Ishikawa (cell line): ENCODE measurements around the gene DEFB131B.

ENCODE experiments used
- CEBPB ChIP-seq: IDR thresholded peaks from 2 replicates; pipeline ENCODE4 v1.6.1; 2012
- CREB1 ChIP-seq: IDR thresholded peaks from 2 replicates; pipeline ENCODE4 v1.6.1; 2012; ENCODE audit warnings: low read depth
- EGR1 ChIP-seq: IDR thresholded peaks from 2 replicates; pipeline ENCODE4 v1.6.1; 2012
- EP300 ChIP-seq: IDR thresholded peaks from 2 replicates; pipeline ENCODE4 v1.6.1; 2012; ENCODE audit warnings: borderline replicate concordance
- FOXM1 ChIP-seq: IDR thresholded peaks from 2 replicates; pipeline ENCODE4 v1.6.1; 2012; ENCODE audit warnings: low read depth, borderline replicate concordance
- NFIC ChIP-seq: IDR thresholded peaks from 2 replicates; pipeline ENCODE4 v1.6.1; 2012
- RAD21 ChIP-seq: IDR thresholded peaks from 2 replicates; pipeline ENCODE4 v1.6.1; 2012; ENCODE audit warnings: low read depth
- TAF1 ChIP-seq: IDR thresholded peaks from 2 replicates; pipeline ENCODE4 v1.6.1; 2012; ENCODE audit warnings: low read depth, mild to moderate bottlenecking
- TCF12 ChIP-seq: IDR thresholded peaks from 2 replicates; pipeline ENCODE4 v1.6.1; 2012; ENCODE audit warnings: low read depth
- TEAD4 ChIP-seq: IDR thresholded peaks from 2 replicates; pipeline ENCODE4 v1.6.1; 2012
- YY1 ChIP-seq: IDR thresholded peaks from 2 replicates; pipeline ENCODE4 v1.6.1; 2012; ENCODE audit warnings: low read depth
- ZBTB7A ChIP-seq: IDR thresholded peaks from 2 replicates; pipeline ENCODE4 v1.6.1; 2012; ENCODE audit warnings: low read depth
- TF ChIP-seq, protein P1 (sequence below): IDR thresholded peaks from 2 replicates; pipeline ENCODE4 v1.6.1; 2012; ENCODE audit warnings: low read depth, mild to moderate bottlenecking
- TF ChIP-seq, protein P2 (sequence below): IDR thresholded peaks from 2 replicates; pipeline ENCODE4 v1.6.1; 2012

DNA sequence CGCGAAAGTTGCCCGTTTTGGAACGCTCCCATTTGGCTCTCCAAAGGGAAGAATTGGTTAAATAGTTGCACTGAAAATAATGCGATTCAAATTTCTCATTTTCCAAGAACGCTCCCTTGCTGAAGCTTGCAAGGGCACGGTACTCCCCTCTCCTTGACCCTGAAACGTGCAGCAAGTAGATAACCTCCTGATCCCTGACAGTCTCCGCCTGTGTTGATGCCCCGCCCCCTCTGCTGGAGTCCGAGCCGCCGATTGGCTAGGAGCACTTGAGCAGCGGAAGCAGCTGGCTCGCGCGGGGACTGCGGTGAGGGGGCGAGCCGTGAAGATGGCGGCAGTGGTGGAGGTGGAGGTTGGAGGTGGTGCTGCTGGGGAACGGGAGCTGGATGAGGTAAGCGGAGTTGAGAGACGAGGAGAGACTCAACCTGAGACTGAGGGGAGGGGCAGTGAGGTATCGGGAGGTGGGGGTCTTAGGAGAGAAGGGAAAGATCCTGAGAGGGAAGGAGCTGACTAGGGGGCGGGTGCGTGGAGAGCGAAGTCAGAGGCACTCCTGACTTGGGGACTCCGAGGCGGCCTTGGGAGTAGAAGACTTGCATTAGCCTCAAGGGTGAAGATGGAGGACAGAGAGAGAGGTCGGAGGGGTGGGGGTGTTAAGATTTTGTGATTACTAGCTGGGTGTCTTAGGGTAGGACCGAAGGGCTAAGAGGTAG is 50.6 kb downstream of the DEFB131B start, which contains the start of gene RNF121:
- TF ChIP-seq CEBPB: no peak
- TF ChIP-seq, protein P1, sequence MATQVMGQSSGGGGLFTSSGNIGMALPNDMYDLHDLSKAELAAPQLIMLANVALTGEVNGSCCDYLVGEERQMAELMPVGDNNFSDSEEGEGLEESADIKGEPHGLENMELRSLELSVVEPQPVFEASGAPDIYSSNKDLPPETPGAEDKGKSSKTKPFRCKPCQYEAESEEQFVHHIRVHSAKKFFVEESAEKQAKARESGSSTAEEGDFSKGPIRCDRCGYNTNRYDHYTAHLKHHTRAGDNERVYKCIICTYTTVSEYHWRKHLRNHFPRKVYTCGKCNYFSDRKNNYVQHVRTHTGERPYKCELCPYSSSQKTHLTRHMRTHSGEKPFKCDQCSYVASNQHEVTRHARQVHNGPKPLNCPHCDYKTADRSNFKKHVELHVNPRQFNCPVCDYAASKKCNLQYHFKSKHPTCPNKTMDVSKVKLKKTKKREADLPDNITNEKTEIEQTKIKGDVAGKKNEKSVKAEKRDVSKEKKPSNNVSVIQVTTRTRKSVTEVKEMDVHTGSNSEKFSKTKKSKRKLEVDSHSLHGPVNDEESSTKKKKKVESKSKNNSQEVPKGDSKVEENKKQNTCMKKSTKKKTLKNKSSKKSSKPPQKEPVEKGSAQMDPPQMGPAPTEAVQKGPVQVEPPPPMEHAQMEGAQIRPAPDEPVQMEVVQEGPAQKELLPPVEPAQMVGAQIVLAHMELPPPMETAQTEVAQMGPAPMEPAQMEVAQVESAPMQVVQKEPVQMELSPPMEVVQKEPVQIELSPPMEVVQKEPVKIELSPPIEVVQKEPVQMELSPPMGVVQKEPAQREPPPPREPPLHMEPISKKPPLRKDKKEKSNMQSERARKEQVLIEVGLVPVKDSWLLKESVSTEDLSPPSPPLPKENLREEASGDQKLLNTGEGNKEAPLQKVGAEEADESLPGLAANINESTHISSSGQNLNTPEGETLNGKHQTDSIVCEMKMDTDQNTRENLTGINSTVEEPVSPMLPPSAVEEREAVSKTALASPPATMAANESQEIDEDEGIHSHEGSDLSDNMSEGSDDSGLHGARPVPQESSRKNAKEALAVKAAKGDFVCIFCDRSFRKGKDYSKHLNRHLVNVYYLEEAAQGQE: no peak
- 0 out of 2 replicates have a peak, but pooled peaks have one; percentile 49 for TF ChIP-seq ZBTB7A
- peak; percentile 0; the same call in 1 of the 2 replicates for TF ChIP-seq TCF12
- TF ChIP-seq, protein P2, sequence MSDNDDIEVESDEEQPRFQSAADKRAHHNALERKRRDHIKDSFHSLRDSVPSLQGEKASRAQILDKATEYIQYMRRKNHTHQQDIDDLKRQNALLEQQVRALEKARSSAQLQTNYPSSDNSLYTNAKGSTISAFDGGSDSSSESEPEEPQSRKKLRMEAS: no peak
- TF ChIP-seq EP300: no peak; the same call in 1 of the 2 replicates
- TF ChIP-seq TAF1: peak; percentile 91
- no peak for TF ChIP-seq FOXM1
- no peak; the same call in 1 of the 2 replicates for TF ChIP-seq NFIC
- peak; percentile 91 for TF ChIP-seq EGR1
- TF ChIP-seq RAD21: no peak
- TF ChIP-seq YY1: peak; percentile 96
- TF ChIP-seq TEAD4: no peak
- no peak for TF ChIP-seq CREB1
